Measurements from ENCODE around the gene SDCCAG8. TPM values are rescaled to one million over a fixed set of nuclear protein-coding genes. Genes with fewer than 3 reads are reported as not detected.

The SDCCAG8 gene
- total and polyA plus RNA-seq, 11 donors, result 7.8 to 36.6 (median 21.6) TPM

DNA sequence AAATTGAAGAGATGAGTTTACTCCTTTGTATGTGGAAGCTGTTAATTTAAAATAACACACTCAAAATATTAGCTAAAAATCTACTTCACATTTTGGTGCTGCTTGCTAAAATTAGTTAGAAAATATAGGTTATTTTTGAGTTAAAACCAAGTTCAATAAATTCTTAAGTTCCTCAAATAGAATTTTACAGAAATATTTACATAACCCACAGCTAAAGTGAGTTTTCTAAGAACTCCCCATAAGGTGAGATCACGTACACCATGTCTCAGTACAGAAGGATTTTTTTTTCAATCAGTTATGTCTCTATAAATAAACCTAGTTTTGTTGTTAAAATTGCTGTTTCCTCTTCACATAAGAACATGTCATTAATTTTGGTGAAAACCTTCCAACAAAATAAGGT lies 108.0 kb downstream of the SDCCAG8 start:
- Histone ChIP-seq H3K4me3 (no peak overlapping the region), H3K27ac (no peak overlapping the region), H3K27me3 (no peaks in the 10 kb centered on the region), H3K4me1 (no peaks in the 10 kb centered on the region), H3K36me3 (peaks cover 0 to 21% (median 9%) of the 10 kb centered on the region in 9 donors), H3K9me3 (no peaks in the 10 kb centered on the region)
- TF ChIP-seq, protein P1, sequence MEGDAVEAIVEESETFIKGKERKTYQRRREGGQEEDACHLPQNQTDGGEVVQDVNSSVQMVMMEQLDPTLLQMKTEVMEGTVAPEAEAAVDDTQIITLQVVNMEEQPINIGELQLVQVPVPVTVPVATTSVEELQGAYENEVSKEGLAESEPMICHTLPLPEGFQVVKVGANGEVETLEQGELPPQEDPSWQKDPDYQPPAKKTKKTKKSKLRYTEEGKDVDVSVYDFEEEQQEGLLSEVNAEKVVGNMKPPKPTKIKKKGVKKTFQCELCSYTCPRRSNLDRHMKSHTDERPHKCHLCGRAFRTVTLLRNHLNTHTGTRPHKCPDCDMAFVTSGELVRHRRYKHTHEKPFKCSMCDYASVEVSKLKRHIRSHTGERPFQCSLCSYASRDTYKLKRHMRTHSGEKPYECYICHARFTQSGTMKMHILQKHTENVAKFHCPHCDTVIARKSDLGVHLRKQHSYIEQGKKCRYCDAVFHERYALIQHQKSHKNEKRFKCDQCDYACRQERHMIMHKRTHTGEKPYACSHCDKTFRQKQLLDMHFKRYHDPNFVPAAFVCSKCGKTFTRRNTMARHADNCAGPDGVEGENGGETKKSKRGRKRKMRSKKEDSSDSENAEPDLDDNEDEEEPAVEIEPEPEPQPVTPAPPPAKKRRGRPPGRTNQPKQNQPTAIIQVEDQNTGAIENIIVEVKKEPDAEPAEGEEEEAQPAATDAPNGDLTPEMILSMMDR (IDR thresholded peaks at IDR 0.05), result no peak
- no peak for TF ChIP-seq POLR2A (IDR thresholded peaks at IDR 0.05)
- DNase-seq (no peak), ATAC-seq (no peak)
- intact Hi-C loops (cut with DNase I), result no loop called here
- 98 to 100% (median 98%) methylated on average over 1 of the region's 1 CpG for WGBS, 4 donors

DNA sequence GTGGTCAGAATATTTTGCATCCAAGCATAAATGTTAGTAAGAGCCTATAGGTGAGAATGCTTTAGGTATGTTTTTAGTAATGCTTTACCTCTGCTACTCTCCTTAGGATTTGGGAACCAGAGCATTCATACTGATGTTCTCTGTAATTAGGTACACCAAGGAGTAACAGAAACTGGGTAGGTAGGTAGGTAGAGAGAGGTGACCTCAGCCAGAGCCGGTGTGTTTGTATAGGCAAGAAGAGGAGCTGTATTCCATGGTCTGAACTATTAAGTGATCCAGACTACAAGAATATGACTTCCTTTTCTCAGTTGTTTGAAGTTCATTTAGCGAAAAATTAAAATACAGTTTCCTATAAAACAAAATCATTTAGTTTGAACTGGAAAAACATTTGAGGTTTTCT lies 108.5 kb downstream of the SDCCAG8 start:
- TF ChIP-seq, protein P1 (IDR thresholded peaks at IDR 0.05), result no peak
- TF ChIP-seq POLR2A (IDR thresholded peaks at IDR 0.05), result no peak
- Histone ChIP-seq H3K4me1 (no peaks in the 10 kb centered on the region), H3K36me3 (peaks cover 0 to 21% (median 9%) of the 10 kb centered on the region in 9 donors), H3K9me3 (no peaks in the 10 kb centered on the region), H3K27me3 (no peaks in the 10 kb centered on the region), H3K4me3 (no peak overlapping the region), H3K27ac (no peak overlapping the region)
- ATAC-seq (no peak), DNase-seq (no peak)
- 90 to 97% (median 96%) methylated on average over 2 of the region's 2 CpGs for WGBS, 4 donors
- intact Hi-C loops (cut with DNase I), result no loop called here

- no peaks in the 10 kb centered on the region for H3K9me3 ChIP-seq
- intact Hi-C loops (cut with DNase I), result no loop called here
- H3K4me3 ChIP-seq, result no peak overlapping the region
- WGBS, 4 donors, result 89 to 91% (median 90%) methylated on average over 8 of the region's 8 CpGs
- no peak overlapping the region for H3K27ac ChIP-seq
- ATAC-seq, result no peak
- no peaks in the 10 kb centered on the region for H3K4me1 ChIP-seq
- DNase-seq, result no peak
- H3K27me3 ChIP-seq, result no peaks in the 10 kb centered on the region
- TF ChIP-seq, protein P1 (IDR thresholded peaks at IDR 0.05), result no peak
- no peak for TF ChIP-seq POLR2A (IDR thresholded peaks at IDR 0.05)
- H3K36me3 ChIP-seq, result peaks cover 0 to 21% (median 9%) of the 10 kb centered on the region in 9 donors
These were observed 109.0 kb downstream of the SDCCAG8 start for GRCh38 chr1:243364866-243365265.

- no peak for DNase-seq
- Histone ChIP-seq H3K36me3 (peaks cover 0 to 14% (median under 1%) of the 10 kb centered on the region in 9 donors), H3K27me3 (no peaks in the 10 kb centered on the region), H3K27ac (no peak overlapping the region), H3K4me1 (no peaks in the 10 kb centered on the region), H3K9me3 (no peaks in the 10 kb centered on the region), H3K4me3 (no peak overlapping the region)
- ATAC-seq, result no peak
- no peak for TF ChIP-seq POLR2A (IDR thresholded peaks at IDR 0.05)
- TF ChIP-seq, protein P1 (IDR thresholded peaks at IDR 0.05), result no peak
- intact Hi-C loops (cut with DNase I), result no loop called here
These were observed 111.5 kb downstream of the SDCCAG8 start for GRCh38 chr1:243367314-243367713.
